Measurements from ENCODE around the gene CASZ1. TPM values are rescaled to one million over a fixed set of nuclear protein-coding genes. Genes with fewer than 3 reads are reported as not detected.

The CASZ1 gene
- total and polyA plus RNA-seq, 9 of the 15 experiments (the other 6 are each of a cell fraction or from before 2014, with no cell fraction given), result 0.01 to 4.0 (median 0.76) TPM; not detected in 1

GRCh38 chr1:10773851-10774614 is 22.4 kb downstream of the CASZ1 start:
- in situ Hi-C loops (cut with MboI) (no loop called here), intact Hi-C loops (cut with micrococcal nuclease) (no loop called here)
- Histone ChIP-seq H3K27ac (ENCODE audit: extremely low read depth, low read depth, low read length) (no peak overlapping the region), H2AFZ (ENCODE audit: low read depth, low read length) (no peak overlapping the region), H3K36me3 (ENCODE audit: control insufficient read depth, insufficient read depth, low read length) (no peaks in the 10 kb centered on the region), H4K20me1 (replicated peaks; ENCODE audit: control insufficient read depth, insufficient read depth, low read length) (peaks cover 4% of the 10 kb centered on the region; the same call in 1 of the 2 replicates), H3K27me3 (ENCODE audit: control insufficient read depth in 2 of 2, insufficient read depth in 2 of 2, low read length in 2 of 2) (peaks cover 60 to 89% of the 10 kb centered on the region in 2 experiments), H3K79me2 (ENCODE audit: control insufficient read depth, insufficient read depth, low read length) (no peaks in the 10 kb centered on the region), H3K9me3 (replicated peaks; ENCODE audit: control insufficient read depth, insufficient read depth, low read depth, low read length) (no peaks in the 10 kb centered on the region), H3K4me2 (ENCODE audit: insufficient read depth, low read length) (no peak overlapping the region), H3K4me3 (no peak overlapping the region), H3K9ac (ENCODE audit: insufficient read depth in 1 of 2, low read depth in 2 of 2, low read length in 2 of 2) (no peak overlapping the region), H3K9me1 (ENCODE audit: control insufficient read depth, insufficient read depth, low read length) (peaks cover 4% of the 10 kb centered on the region), H3K4me1 (replicated peaks in 1 of 2; ENCODE audit: control insufficient read depth in 2 of 2, insufficient read depth in 2 of 2, low read length in 2 of 2) (no peaks in the 10 kb centered on the region)
- FAIRE-seq, result peak; percentile 19
- WGBS (ENCODE audit: insufficient coverage, low coverage, missing lambda C conversion rate), result 6% methylated on average over 17 of the region's 17 CpGs
- CTCF ChIA-PET (ENCODE audit: low intra/inter-chr PET ratio), result no interaction called here
- no TSS peak for BruUV-seq (replicated peaks)
- POLR2A ChIA-PET, result interaction anchor here (0.9 kb wide), 1 partner anchor 12 kb away, joined by 3 read pairs; no protein-coding TSS in a partner anchor
- TF ChIP-seq ZNF253 (CRISPR knock-in tag; conservative IDR thresholded peaks at IDR 0.05), result no peak
- TF ChIP-seq, protein P1, sequence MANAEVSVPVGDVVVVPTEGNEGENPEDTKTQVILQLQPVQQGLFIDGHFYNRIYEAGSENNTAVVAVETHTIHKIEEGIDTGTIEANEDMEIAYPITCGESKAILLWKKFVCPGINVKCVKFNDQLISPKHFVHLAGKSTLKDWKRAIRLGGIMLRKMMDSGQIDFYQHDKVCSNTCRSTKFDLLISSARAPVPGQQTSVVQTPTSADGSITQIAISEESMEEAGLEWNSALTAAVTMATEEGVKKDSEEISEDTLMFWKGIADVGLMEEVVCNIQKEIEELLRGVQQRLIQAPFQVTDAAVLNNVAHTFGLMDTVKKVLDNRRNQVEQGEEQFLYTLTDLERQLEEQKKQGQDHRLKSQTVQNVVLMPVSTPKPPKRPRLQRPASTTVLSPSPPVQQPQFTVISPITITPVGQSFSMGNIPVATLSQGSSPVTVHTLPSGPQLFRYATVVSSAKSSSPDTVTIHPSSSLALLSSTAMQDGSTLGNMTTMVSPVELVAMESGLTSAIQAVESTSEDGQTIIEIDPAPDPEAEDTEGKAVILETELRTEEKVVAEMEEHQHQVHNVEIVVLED (CRISPR knock-in tag; IDR thresholded peaks at IDR 0.05), result no peak
- no peak for TF ChIP-seq CXXC5 (CRISPR knock-in tag; IDR thresholded peaks at IDR 0.05)
- TF ChIP-seq NR2C2 (CRISPR knock-in tag; IDR thresholded peaks at IDR 0.05), result no peak
- no peak for TF ChIP-seq NR2C2 (tag; IDR thresholded peaks at IDR 0.05)
- no peak for TF ChIP-seq ASH1L (IDR thresholded peaks at IDR 0.05; ENCODE audit: borderline replicate concordance, low read depth, partially characterized antibody)
- TF ChIP-seq HCFC1 (IDR thresholded peaks at IDR 0.05; ENCODE audit: low read depth, low read length), result no peak
- no peak for TF ChIP-seq SPI1 (IDR thresholded peaks at IDR 0.05; ENCODE audit: borderline replicate concordance, low read depth, low read length)
- TF ChIP-seq ADNP (tag; IDR thresholded peaks at IDR 0.05), result no peak
- no peak for TF ChIP-seq JUN (IDR thresholded peaks at IDR 0.05; ENCODE audit: borderline replicate concordance, low read depth, low read length)
- no peak for TF ChIP-seq JUN (CRISPR knock-in tag; IDR thresholded peaks at IDR 0.05; ENCODE audit: borderline replicate concordance)
- no peak for TF ChIP-seq DACH1 (IDR thresholded peaks at IDR 0.05; ENCODE audit: partially characterized antibody)
- no peak for TF ChIP-seq CBX1 (IDR thresholded peaks at IDR 0.05; ENCODE audit: low read depth)
- TF ChIP-seq RBM34 (IDR thresholded peaks at IDR 0.05; ENCODE audit: borderline replicate concordance, insufficient read depth, low read length), result no peak
- no peak for TF ChIP-seq BCL6 (CRISPR knock-in tag; IDR thresholded peaks at IDR 0.05)
- no peak for TF ChIP-seq TCF15 (CRISPR knock-in tag; IDR thresholded peaks at IDR 0.05)
- TF ChIP-seq POLR2B (IDR thresholded peaks at IDR 0.05; ENCODE audit: low read depth, partially characterized antibody), result no peak
- no peak for TF ChIP-seq NR2F6 (CRISPR knock-in tag; IDR thresholded peaks at IDR 0.05)
- TF ChIP-seq CREB3L1 (IDR thresholded peaks at IDR 0.05; ENCODE audit: borderline replicate concordance, low read depth), result no peak
- TF ChIP-seq ETV1 (tag; conservative IDR thresholded peaks at IDR 0.05; ENCODE audit: low read depth), result no peak
- DNase-seq (ENCODE audit: extremely low read depth in 1 of 4, low spot score in 3 of 4), result no peak
- ATAC-seq, result no peak; the same call in 2 of the 3 replicates
